ENCODE results near the gene MARF1. TPM values are rescaled to one million over a fixed set of nuclear protein-coding genes. Genes with fewer than 3 reads are reported as not detected.
"Not testable (repeated sequence)": the region's sequence is repeated elsewhere in the genome, so short reads cannot be mapped to it uniquely, and the experiment has no call there.

Gene MARF1
- total RNA-seq, 1 donor from 2014 or later, result 16.7 TPM

DNA sequence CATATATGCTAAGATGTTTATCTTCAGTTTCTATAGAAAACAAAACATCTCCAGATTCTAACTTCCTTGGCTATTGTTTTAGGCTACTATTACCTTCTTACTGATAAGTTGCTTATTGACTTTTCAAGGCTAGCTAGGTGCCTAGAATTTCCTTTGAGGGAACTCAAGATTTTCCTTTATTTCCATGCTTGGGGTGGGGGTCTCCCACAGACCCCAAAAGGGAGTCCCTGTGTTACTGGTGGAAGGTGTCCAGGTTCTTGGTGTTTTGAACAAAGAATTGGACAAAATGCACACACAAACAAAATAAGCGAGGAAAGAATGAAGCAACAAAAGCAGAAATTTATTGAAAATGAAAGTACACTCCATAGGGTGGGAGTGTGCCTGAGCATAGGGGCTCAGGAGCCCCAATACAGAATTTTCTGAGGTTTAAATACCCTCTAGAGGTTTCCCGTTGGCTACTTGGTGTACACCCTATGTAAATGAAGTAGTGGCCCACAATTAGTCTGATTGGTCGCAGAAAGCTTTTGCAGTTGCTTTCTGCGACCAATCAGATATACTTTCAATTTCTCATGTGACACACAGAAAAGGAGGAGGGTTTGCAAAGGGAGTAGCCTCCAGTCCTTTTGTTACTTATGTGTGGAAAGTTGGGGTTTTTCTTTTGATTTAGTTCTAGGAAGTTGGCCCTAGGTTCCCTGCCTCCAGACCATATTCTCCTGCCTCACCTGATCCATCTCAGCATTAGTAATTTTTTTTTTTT, 67.5 kb downstream of the MARF1 start:
- H3K27ac ChIP-seq (ENCODE audit: low read depth, low read length), result no peak overlapping the region
- no peak overlapping the region for H3K4me3 ChIP-seq (ENCODE audit: low read length in 3 of 3)
- H3K36me3 ChIP-seq (ENCODE audit: control insufficient read depth in 3 of 3, insufficient read depth in 3 of 3, low read length in 3 of 3), result no peaks in the 10 kb centered on the region
- H3K4me1 ChIP-seq (ENCODE audit: control insufficient read depth in 3 of 3, insufficient read depth in 3 of 3, low read length in 3 of 3), result peaks cover 4 to 28% (median 9%) of the 10 kb centered on the region in 3 donors
- H3K27me3 ChIP-seq (ENCODE audit: control insufficient read depth in 3 of 3, insufficient read depth in 3 of 3, low read length in 3 of 3), result no peaks in the 10 kb centered on the region
- H3K9me3 ChIP-seq (ENCODE audit: control insufficient read depth in 3 of 3, low read length in 3 of 3), result no peaks in the 10 kb centered on the region
- H3K9ac ChIP-seq (ENCODE audit: low read depth in 1 of 3, low read length in 3 of 3), result no peak overlapping the region

DNA sequence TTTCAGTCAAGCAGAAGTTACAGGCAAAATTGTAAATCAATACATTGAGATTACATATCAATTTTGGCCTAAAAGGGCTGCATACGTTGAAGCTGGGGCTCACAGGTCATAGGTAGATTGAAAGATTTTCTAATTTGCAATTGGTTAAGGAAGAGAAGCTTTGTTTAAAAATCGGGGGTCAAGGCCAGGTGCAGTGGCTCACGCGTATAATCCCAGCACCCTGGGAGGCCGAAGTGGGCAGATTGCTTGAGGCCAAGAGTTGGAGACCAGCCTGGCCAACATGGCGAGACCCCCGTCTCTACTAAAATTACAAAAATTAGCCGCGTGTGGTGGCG, 68.4 kb downstream of the MARF1 start:
- H3K27me3 ChIP-seq (ENCODE audit: control insufficient read depth in 3 of 3, insufficient read depth in 3 of 3, low read length in 3 of 3), result no peaks in the 10 kb centered on the region
- no peak overlapping the region for H3K4me3 ChIP-seq (ENCODE audit: low read length in 3 of 3)
- no peak overlapping the region for H3K9ac ChIP-seq (ENCODE audit: low read depth in 1 of 3, low read length in 3 of 3)
- H3K9me3 ChIP-seq (ENCODE audit: control insufficient read depth in 3 of 3, low read length in 3 of 3), result no peaks in the 10 kb centered on the region
- no peak overlapping the region for H3K27ac ChIP-seq (ENCODE audit: low read depth, low read length)
- peaks cover 4 to 28% (median 9%) of the 10 kb centered on the region in 3 donors for H3K4me1 ChIP-seq (ENCODE audit: control insufficient read depth in 3 of 3, insufficient read depth in 3 of 3, low read length in 3 of 3)
- H3K36me3 ChIP-seq (ENCODE audit: control insufficient read depth in 3 of 3, insufficient read depth in 3 of 3, low read length in 3 of 3), result no peaks in the 10 kb centered on the region

DNA sequence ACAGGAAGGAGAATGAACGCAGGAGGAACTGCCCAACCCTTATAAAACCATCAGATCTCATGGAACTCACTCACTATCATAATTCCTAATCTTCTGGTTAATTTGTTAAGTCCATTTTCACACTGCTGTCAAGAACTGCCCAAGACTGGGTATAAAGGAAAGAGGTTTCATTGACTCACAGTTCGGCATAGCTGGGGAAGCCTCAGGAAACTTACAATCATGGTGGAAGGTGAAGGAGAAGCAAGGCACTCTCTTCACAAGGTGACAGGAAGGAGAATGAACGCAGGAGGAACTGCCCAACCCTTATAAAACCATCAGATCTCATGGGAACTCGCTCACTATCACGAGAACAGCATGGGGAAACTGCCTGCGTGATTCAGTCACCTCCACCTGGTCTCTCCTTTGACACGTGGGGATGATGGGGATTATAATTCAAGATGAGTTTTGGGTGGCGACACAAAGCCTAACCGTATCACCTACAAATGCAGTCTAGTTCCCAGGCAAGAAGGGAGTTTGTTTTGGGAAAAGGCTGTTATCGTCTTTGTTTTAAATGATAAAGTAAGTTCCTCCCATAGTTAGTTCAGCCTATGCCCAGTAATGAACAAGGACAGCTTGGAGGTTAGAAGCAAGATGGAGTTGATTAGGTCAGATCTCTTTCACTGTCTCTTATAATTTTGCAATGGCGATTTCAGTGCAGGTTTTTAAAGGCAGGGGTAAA, 68.9 kb downstream of the MARF1 start:
- not testable (repeated sequence) for H3K36me3 ChIP-seq (ENCODE audit: control insufficient read depth in 3 of 3, insufficient read depth in 3 of 3, low read length in 3 of 3); H3K4me3 ChIP-seq (ENCODE audit: low read length in 3 of 3); H3K27me3 ChIP-seq (ENCODE audit: control insufficient read depth in 3 of 3, insufficient read depth in 3 of 3, low read length in 3 of 3); H3K27ac ChIP-seq (ENCODE audit: low read depth, low read length); H3K9me3 ChIP-seq (ENCODE audit: control insufficient read depth in 3 of 3, low read length in 3 of 3); H3K9ac ChIP-seq (ENCODE audit: low read depth in 1 of 3, low read length in 3 of 3)
- peaks cover 4 to 28% (median 9%) of the 10 kb centered on the region in 3 donors for H3K4me1 ChIP-seq (ENCODE audit: control insufficient read depth in 3 of 3, insufficient read depth in 3 of 3, low read length in 3 of 3)

DNA sequence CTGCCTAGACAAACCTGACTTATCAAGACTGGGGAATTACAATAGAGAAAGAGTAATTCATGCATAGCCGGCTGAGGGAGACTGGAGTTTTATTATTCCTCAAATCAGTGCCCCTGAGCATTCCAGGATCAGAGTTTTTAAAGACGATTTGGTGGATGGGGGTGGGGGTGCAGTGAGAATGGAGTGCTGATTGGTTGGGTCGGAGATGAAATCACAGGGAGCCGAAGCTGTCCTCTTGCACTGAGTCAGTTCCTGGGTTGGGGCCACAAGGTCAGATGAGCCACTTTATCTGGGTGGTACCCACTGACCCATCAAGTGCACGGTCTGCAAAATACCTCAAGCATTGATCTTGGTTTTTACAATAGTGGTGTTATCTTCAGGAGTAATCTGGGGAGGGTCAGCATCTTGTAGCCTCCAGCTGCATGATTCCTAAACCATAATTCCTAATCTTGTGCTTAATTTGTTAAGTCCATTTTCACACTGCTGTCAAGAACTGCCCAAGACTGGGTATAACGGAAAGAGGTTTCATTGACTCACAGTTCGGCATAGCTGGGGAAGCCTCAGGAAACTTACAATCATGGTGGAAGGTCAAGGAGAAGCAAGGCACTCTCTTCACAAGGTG, 69.6 kb downstream of the MARF1 start:
- no peak overlapping the region for H3K27ac ChIP-seq (ENCODE audit: low read depth, low read length)

DNA sequence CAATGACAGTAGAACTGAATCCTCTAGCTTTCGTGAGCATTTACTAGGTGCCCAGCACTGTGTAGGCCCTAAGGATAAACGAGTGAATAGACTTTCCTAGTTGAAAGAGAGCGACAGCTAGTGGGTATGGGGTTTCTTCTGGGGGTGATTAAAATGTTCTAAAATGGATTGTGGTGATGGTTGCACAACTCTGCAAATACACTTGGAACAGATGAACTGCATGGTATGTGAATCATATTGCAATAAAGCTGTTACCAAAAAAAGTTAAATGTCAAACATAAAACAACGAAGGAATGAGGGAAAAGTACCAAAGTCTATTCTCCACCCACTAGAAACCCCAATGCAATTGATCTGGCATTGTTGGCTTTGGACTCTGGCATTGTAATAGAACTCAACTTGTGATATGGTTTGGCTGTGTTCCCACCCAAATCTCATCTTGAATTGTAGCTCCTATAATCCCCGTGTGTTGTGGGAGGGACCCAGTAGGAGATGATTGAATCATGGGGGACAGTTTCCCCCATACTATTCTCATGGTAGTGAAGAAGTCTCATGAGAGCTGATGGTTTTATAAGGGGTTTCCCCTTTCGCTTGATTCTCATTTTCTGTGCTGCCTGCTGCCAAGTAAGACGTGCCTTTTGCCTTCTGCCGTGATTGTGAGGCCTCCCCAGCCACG, 70.5 kb downstream of the MARF1 start:
- H3K27me3 ChIP-seq (ENCODE audit: control insufficient read depth in 3 of 3, insufficient read depth in 3 of 3, low read length in 3 of 3), result no peaks in the 10 kb centered on the region
- no peaks in the 10 kb centered on the region for H3K36me3 ChIP-seq (ENCODE audit: control insufficient read depth in 3 of 3, insufficient read depth in 3 of 3, low read length in 3 of 3)
- H3K27ac ChIP-seq (ENCODE audit: low read depth, low read length), result no peak overlapping the region
- no peak overlapping the region for H3K4me3 ChIP-seq (ENCODE audit: low read length in 3 of 3)
- peaks cover 4 to 22% (median 10%) of the 10 kb centered on the region in 3 donors for H3K4me1 ChIP-seq (ENCODE audit: control insufficient read depth in 3 of 3, insufficient read depth in 3 of 3, low read length in 3 of 3)
- H3K9ac ChIP-seq (ENCODE audit: low read depth in 1 of 3, low read length in 3 of 3), result no peak overlapping the region
- H3K9me3 ChIP-seq (ENCODE audit: control insufficient read depth in 3 of 3, low read length in 3 of 3), result no peaks in the 10 kb centered on the region

More for the DNA sequence above, 69.6 kb downstream of the MARF1 start:
- H3K4me1 ChIP-seq (ENCODE audit: control insufficient read depth in 3 of 3, insufficient read depth in 3 of 3, low read length in 3 of 3), result peaks cover 4 to 28% (median 9%) of the 10 kb centered on the region in 3 donors
- no peaks in the 10 kb centered on the region for H3K9me3 ChIP-seq (ENCODE audit: control insufficient read depth in 3 of 3, low read length in 3 of 3)
- H3K9ac ChIP-seq (ENCODE audit: low read depth in 1 of 3, low read length in 3 of 3), result no peak overlapping the region
- H3K27me3 ChIP-seq (ENCODE audit: control insufficient read depth in 3 of 3, insufficient read depth in 3 of 3, low read length in 3 of 3), result no peaks in the 10 kb centered on the region
- H3K36me3 ChIP-seq (ENCODE audit: control insufficient read depth in 3 of 3, insufficient read depth in 3 of 3, low read length in 3 of 3), result no peaks in the 10 kb centered on the region
- H3K4me3 ChIP-seq (ENCODE audit: low read length in 3 of 3), result no peak overlapping the region

DNA sequence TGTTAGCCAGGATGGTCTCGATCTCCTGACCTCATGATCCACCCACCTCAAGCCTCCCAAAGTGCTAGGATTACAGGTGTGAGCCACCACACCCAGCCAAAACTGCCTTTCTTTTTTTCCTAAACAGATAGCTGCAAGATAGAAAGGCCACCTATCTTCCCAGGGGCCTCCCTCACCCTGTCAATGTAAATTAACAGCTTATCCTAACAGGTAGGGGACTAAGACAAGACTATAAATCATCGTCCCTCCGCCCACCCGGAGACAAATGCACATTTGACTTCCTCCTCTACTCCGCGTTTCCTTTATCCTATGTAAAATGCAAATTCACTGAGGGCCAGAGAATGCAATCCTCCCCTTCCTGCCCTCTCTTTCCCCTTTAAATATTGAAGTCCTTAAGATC, 71.4 kb downstream of the MARF1 start:
- Histone ChIP-seq H3K36me3 (ENCODE audit: control insufficient read depth in 3 of 3, insufficient read depth in 3 of 3, low read length in 3 of 3) (no peaks in the 10 kb centered on the region), H3K27ac (ENCODE audit: low read depth, low read length) (no peak overlapping the region)

DNA sequence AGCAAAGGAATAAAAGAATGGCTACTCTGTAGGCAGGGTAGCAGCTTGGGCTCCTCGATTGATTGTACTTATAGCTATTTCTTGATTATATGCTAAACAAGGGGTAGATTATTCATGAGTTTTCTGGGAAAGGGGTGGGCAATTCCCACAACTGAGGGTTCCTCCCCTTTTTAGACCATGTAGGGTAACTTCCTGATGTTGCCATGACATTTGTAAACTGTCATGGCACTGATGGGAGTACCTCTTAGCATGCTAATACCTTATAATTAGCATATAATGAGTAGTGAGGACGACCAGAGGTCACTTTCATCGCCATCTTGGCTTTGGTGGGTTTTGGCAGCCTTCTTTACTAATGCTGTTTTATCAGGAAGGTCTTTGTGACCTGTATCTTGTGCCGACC, 72.3 kb downstream of the MARF1 start:
- not testable (repeated sequence) for H3K9ac ChIP-seq (ENCODE audit: low read depth in 1 of 3, low read length in 3 of 3); H3K36me3 ChIP-seq (ENCODE audit: control insufficient read depth in 3 of 3, insufficient read depth in 3 of 3, low read length in 3 of 3); H3K4me3 ChIP-seq (ENCODE audit: low read length in 3 of 3); H3K27me3 ChIP-seq (ENCODE audit: control insufficient read depth in 3 of 3, insufficient read depth in 3 of 3, low read length in 3 of 3); H3K9me3 ChIP-seq (ENCODE audit: control insufficient read depth in 3 of 3, low read length in 3 of 3); H3K4me1 ChIP-seq (ENCODE audit: control insufficient read depth in 3 of 3, insufficient read depth in 3 of 3, low read length in 3 of 3); H3K27ac ChIP-seq (ENCODE audit: low read depth, low read length)

More for the DNA sequence above, 71.4 kb downstream of the MARF1 start:
- H3K27me3 ChIP-seq (ENCODE audit: control insufficient read depth in 3 of 3, insufficient read depth in 3 of 3, low read length in 3 of 3), result no peaks in the 10 kb centered on the region
- peaks cover 4 to 15% (median 7%) of the 10 kb centered on the region in 3 donors for H3K4me1 ChIP-seq (ENCODE audit: control insufficient read depth in 3 of 3, insufficient read depth in 3 of 3, low read length in 3 of 3)
- no peaks in the 10 kb centered on the region for H3K9me3 ChIP-seq (ENCODE audit: control insufficient read depth in 3 of 3, low read length in 3 of 3)
- no peak overlapping the region for H3K9ac ChIP-seq (ENCODE audit: low read depth in 1 of 3, low read length in 3 of 3)
- no peak overlapping the region for H3K4me3 ChIP-seq (ENCODE audit: low read length in 3 of 3)

DNA sequence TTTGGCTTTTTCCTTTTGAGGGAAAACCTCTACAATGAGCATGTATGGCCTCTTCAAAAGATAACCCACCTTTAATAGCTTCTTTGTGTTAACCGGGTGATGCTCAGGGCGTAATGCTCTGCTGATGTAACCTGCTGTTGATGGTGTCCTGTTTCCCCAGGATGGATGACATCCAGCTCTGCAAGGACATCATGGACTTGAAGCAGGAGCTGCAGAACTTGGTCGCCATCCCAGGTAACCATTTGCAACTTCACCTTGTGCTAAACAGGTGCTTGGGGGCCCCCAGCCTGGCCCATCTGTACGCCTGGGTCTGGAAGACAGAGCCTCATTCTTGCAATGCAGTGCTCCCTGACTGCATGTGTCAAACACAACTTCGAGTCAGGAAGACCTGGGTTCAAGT, 75.1 kb downstream of the MARF1 start:
- H3K36me3 ChIP-seq (ENCODE audit: control insufficient read depth in 3 of 3, insufficient read depth in 3 of 3, low read length in 3 of 3), result no peaks in the 10 kb centered on the region
- no peaks in the 10 kb centered on the region for H3K9me3 ChIP-seq (ENCODE audit: control insufficient read depth in 3 of 3, low read length in 3 of 3)

DNA sequence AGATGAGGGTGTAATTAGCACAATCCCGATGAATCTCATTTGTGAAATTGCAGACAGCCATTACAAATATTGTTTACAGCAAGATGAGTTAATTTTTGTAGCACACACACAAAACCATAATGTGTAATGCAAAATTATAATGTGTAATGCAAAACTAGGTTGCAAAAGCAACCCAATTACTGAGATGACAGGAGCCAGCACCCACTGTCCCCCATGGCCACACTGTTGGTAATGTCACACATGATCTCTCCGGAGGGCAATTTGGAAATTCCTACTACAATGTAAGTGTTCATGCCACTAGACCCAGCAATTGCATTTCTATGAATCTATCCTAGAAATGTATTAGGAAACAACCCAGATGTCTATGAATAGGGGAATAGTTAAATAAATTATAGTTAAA, 76.9 kb downstream of the MARF1 start:
- Histone ChIP-seq H3K27me3 (ENCODE audit: control insufficient read depth in 3 of 3, insufficient read depth in 3 of 3, low read length in 3 of 3) (no peaks in the 10 kb centered on the region), H3K9me3 (ENCODE audit: control insufficient read depth in 3 of 3, low read length in 3 of 3) (no peaks in the 10 kb centered on the region)

More for the DNA sequence above, 75.1 kb downstream of the MARF1 start:
- no peak overlapping the region for H3K4me3 ChIP-seq (ENCODE audit: low read length in 3 of 3)
- no peak overlapping the region for H3K27ac ChIP-seq (ENCODE audit: low read depth, low read length)
- H3K4me1 ChIP-seq (ENCODE audit: control insufficient read depth in 3 of 3, insufficient read depth in 3 of 3, low read length in 3 of 3), result peaks cover 2 to 14% (median 9%) of the 10 kb centered on the region in 3 donors
- no peak overlapping the region for H3K9ac ChIP-seq (ENCODE audit: low read depth in 1 of 3, low read length in 3 of 3)
- no peaks in the 10 kb centered on the region for H3K27me3 ChIP-seq (ENCODE audit: control insufficient read depth in 3 of 3, insufficient read depth in 3 of 3, low read length in 3 of 3)

More for the DNA sequence above, 76.9 kb downstream of the MARF1 start:
- H3K9ac ChIP-seq (ENCODE audit: low read depth in 1 of 3, low read length in 3 of 3), result no peak overlapping the region
- H3K4me1 ChIP-seq (ENCODE audit: control insufficient read depth in 3 of 3, insufficient read depth in 3 of 3, low read length in 3 of 3), result peaks cover 7 to 15% (median 11%) of the 10 kb centered on the region in 3 donors
- H3K36me3 ChIP-seq (ENCODE audit: control insufficient read depth in 3 of 3, insufficient read depth in 3 of 3, low read length in 3 of 3), result no peaks in the 10 kb centered on the region
- no peak overlapping the region for H3K4me3 ChIP-seq (ENCODE audit: low read length in 3 of 3)
- H3K27ac ChIP-seq (ENCODE audit: low read depth, low read length), result no peak overlapping the region

All from skeletal muscle tissue (tissue), 4 donors.